GM12865 (cell line): Measurements from ENCODE around the gene ADNP2.

Experiments used
- DNase-seq: peaks from one replicate; pipeline ENCODE4 v3.0.0; 2010; ENCODE audit warnings: low read depth
- H3K4me3 ChIP-seq: 2 replicates; pipeline ENCODE4 v1.5.1; 2011; ENCODE audit warnings: mild to moderate bottlenecking, low read depth, low read length, control low read depth
- CTCF ChIP-seq: IDR thresholded peaks from 2 replicates; pipeline ENCODE4 v1.5.1; 2011; ENCODE audit warnings: low read length, control low read depth, low read depth, inconsistent platforms; ENCODE audit not compliant: insufficient read depth; ENCODE audit errors: missing control alignments

The ADNP2 gene

GRCh38 chr18:80175451-80176204, 66.6 kb downstream of the ADNP2 start:
- TF ChIP-seq CTCF: no peak
- H3K4me3 ChIP-seq: no peak overlapping the region
- no peak for DNase-seq

GRCh38 chr18:80176334-80177073, 67.4 kb downstream of the ADNP2 start:
- no peak for TF ChIP-seq CTCF
- no peak for DNase-seq
- no peak overlapping the region for H3K4me3 ChIP-seq

- TF ChIP-seq CTCF: no peak
- no peak overlapping the region for H3K4me3 ChIP-seq
- no peak for DNase-seq
Measured at GRCh38 chr18:80177128-80177527, 68.1 kb downstream of the ADNP2 start.

- TF ChIP-seq CTCF: no peak
- no peak overlapping the region for H3K4me3 ChIP-seq
- DNase-seq: no peak
Measured at GRCh38 chr18:80178935-80179818, 70.1 kb downstream of the ADNP2 start.

GRCh38 chr18:80179857-80180558, 70.9 kb downstream of the ADNP2 start:
- H3K4me3 ChIP-seq: no peak overlapping the region
- TF ChIP-seq CTCF: no peak
- DNase-seq: no peak
